Caco-2 (cell line): ENCODE measurements around the gene PLCH1. TPM values are rescaled to one million over a fixed set of nuclear protein-coding genes. Genes with fewer than 3 reads are reported as not detected.

Experiments used
- BruUV-seq: library from RNA; stranded (reverse); fragments of 400-500 nt; replicated peaks from 2 replicates; lab custom pipeline; 2021; lab: Mats Ljungman, UMichigan
- CTCF ChIA-PET: fragments of 300-600 bp; sonication (Branson Sonifier 250); formaldehyde crosslinking; loops from one replicate; lab custom pipeline; 2022; ENCODE audit warnings: antibody characterized with exemption; lab: Charles Lee
- POLR2A ChIA-PET: fragments of 300-600 bp; sonication (Branson Sonifier 250); formaldehyde crosslinking; loops from one replicate; lab custom pipeline; 2022; ENCODE audit warnings: antibody characterized with exemption; lab: Charles Lee
- DNase-seq, 2 experiments: peaks; one replicate each; pipeline versions ENCODE4 v3.0.0 to v3.0.0-alpha.2; 2020 to 2022
- H3K27me3 ChIP-seq: replicated peaks from 2 replicates; pipeline ENCODE4 v1.6.0; 2011; ENCODE audit warnings: low read length; ENCODE audit not compliant: control insufficient read depth, insufficient read depth
- H3K36me3 ChIP-seq: 2 replicates; pipeline ENCODE4 v1.5.1; 2011; ENCODE audit warnings: low read length; ENCODE audit not compliant: control insufficient read depth, insufficient read depth
- H3K4me1 ChIP-seq: fragments of 250-450 bp; sonication (Bioruptor Pico); 2 replicates; pipeline ENCODE4 v1.5.1; 2020; ENCODE audit warnings: mild to moderate bottlenecking
- H3K4me3 ChIP-seq: 2 replicates; pipeline ENCODE4 v1.5.1; 2011; ENCODE audit warnings: low read depth, mild to moderate bottlenecking, control low read depth, low read length
- H3K9me3 ChIP-seq: fragments of 250-450 bp; sonication (Bioruptor Pico); 2 replicates; pipeline ENCODE4 v1.5.1; 2020; ENCODE audit warnings: mild to moderate bottlenecking, moderate library complexity
- H3K27ac Mint-ChIP-seq: one replicate; pipeline ENCODE4 v1.8.0; 2022; ENCODE audit warnings: mixed read lengths; ENCODE audit not compliant: unreplicated experiment
- H3K27me3 Mint-ChIP-seq: one replicate; pipeline ENCODE4 v1.8.0; 2022; ENCODE audit warnings: mixed read lengths; ENCODE audit not compliant: insufficient read depth, unreplicated experiment
- H3K36me3 Mint-ChIP-seq: one replicate; pipeline ENCODE4 v1.8.0; 2022; ENCODE audit warnings: mild to moderate bottlenecking, mixed read lengths; ENCODE audit not compliant: insufficient read depth, unreplicated experiment
- H3K4me1 Mint-ChIP-seq: one replicate; pipeline ENCODE4 v1.8.0; 2022; ENCODE audit warnings: low read depth, mixed read lengths; ENCODE audit not compliant: unreplicated experiment
- H3K4me3 Mint-ChIP-seq: one replicate; pipeline ENCODE4 v1.8.0; 2022; ENCODE audit warnings: mild to moderate bottlenecking, moderate library complexity, mixed read lengths; ENCODE audit not compliant: unreplicated experiment
- H3K9me3 Mint-ChIP-seq: one replicate; pipeline ENCODE4 v1.8.0; 2022; ENCODE audit warnings: mixed read lengths; ENCODE audit not compliant: unreplicated experiment
- intact Hi-C: fragments of 100-400 bp; cut with micrococcal nuclease; formaldehyde crosslinking; loops from one replicate; pipeline ENCODE4 v1.10.0; 2022; ENCODE audit not compliant: unreplicated experiment
- total RNA-seq: library from RNA; stranded (reverse); gene quantifications from 2 replicates; pipeline ENCODE4 v1.2.3, GENCODE V29; 2022
- TF ChIP-seq, protein P1 (sequence below), 2 experiments: fragments of 200-600 bp in 1 of 2; IDR thresholded peaks; 1 replicate in 1 of 2; 2 replicates in 1 of 2; pipeline versions ENCODE4 v1.5.1 to v1.8.0; 2011 to 2022; ENCODE audit warnings: antibody characterized with exemption in 1 of 2, control low read depth in 1 of 2, inconsistent platforms in 1 of 2, low read depth in 1 of 2, low read length in 1 of 2, mild to moderate bottlenecking in 1 of 2, moderate library complexity in 1 of 2; ENCODE audit not compliant: insufficient read depth in 1 of 2, severe bottlenecking in 1 of 2, unreplicated experiment in 1 of 2

Gene PLCH1
- total RNA-seq, 1 experiment from 2014 or later, result 3.1 TPM

DNA sequence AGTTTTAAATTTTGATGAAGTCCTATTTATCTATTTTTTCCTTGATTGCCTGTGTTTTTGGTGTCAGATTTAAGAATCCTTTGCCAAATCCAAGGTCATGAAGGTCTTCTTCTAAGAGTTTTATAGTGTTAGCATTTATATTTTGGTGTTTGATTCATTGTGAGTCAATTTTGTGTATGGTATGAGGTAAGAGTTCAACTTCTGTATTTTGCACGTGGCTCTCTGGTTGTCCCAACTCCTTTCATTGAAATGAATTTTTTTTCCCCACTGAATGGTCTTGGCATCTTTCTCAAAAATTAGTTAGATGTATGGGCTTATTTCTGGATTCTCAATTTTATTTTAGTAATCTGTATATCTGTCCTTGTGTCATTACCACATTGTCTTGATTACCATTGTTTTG is 394.3 kb downstream of the PLCH1 start:
- no peaks in the 10 kb centered on the region for H3K4me1 ChIP-seq
- Mint-ChIP-seq H3K4me1 (no peaks in the 10 kb centered on the region), H3K27ac (no peak overlapping the region), H3K27me3 (peaks cover 3% of the 10 kb centered on the region), H3K4me3 (no peak overlapping the region), H3K9me3 (no peaks in the 10 kb centered on the region), H3K36me3 (no peaks in the 10 kb centered on the region)
- ChIA-PET CTCF (interaction anchor here (0.6 kb wide), 1 partner anchor 35 kb away, joined by 3 read pairs; no protein-coding TSS in a partner anchor), POLR2A (no interaction called here)
- TF ChIP-seq, protein P1, sequence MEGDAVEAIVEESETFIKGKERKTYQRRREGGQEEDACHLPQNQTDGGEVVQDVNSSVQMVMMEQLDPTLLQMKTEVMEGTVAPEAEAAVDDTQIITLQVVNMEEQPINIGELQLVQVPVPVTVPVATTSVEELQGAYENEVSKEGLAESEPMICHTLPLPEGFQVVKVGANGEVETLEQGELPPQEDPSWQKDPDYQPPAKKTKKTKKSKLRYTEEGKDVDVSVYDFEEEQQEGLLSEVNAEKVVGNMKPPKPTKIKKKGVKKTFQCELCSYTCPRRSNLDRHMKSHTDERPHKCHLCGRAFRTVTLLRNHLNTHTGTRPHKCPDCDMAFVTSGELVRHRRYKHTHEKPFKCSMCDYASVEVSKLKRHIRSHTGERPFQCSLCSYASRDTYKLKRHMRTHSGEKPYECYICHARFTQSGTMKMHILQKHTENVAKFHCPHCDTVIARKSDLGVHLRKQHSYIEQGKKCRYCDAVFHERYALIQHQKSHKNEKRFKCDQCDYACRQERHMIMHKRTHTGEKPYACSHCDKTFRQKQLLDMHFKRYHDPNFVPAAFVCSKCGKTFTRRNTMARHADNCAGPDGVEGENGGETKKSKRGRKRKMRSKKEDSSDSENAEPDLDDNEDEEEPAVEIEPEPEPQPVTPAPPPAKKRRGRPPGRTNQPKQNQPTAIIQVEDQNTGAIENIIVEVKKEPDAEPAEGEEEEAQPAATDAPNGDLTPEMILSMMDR (IDR thresholded peaks at IDR 0.05; ENCODE audit: insufficient read depth in 1 of 2, low read depth in 1 of 2, low read length in 1 of 2, severe bottlenecking in 1 of 2, unreplicated experiment in 1 of 2), result no peak
- BruUV-seq, result no TSS peak
- no peak for DNase-seq
- H3K9me3 ChIP-seq, result no peaks in the 10 kb centered on the region
- intact Hi-C loops, result loop anchor here (10.0 kb wide), 1 partner anchor 514 kb away; no protein-coding TSS in a partner anchor
- H3K27me3 ChIP-seq, result no peaks in the 10 kb centered on the region
- H3K36me3 ChIP-seq, result no peaks in the 10 kb centered on the region
- no peak overlapping the region for H3K4me3 ChIP-seq

- no peak for DNase-seq
- Mint-ChIP-seq H3K4me1 (no peaks in the 10 kb centered on the region), H3K9me3 (no peaks in the 10 kb centered on the region), H3K4me3 (no peak overlapping the region), H3K36me3 (no peaks in the 10 kb centered on the region), H3K27ac (no peak overlapping the region), H3K27me3 (peaks cover 3% of the 10 kb centered on the region)
- ChIA-PET CTCF (no interaction called here), POLR2A (no interaction called here)
- no TSS peak for BruUV-seq
- TF ChIP-seq, protein P1 (IDR thresholded peaks at IDR 0.05; ENCODE audit: insufficient read depth in 1 of 2, low read depth in 1 of 2, low read length in 1 of 2, severe bottlenecking in 1 of 2, unreplicated experiment in 1 of 2), result no peak
- H3K4me1 ChIP-seq, result no peaks in the 10 kb centered on the region
- H3K9me3 ChIP-seq, result no peaks in the 10 kb centered on the region
- H3K36me3 ChIP-seq, result no peaks in the 10 kb centered on the region
- intact Hi-C loops, result no loop called here
- no peak overlapping the region for H3K4me3 ChIP-seq
- no peaks in the 10 kb centered on the region for H3K27me3 ChIP-seq
These were observed 397.0 kb downstream of the PLCH1 start for GRCh38 chr3:155347901-155348300.

DNA sequence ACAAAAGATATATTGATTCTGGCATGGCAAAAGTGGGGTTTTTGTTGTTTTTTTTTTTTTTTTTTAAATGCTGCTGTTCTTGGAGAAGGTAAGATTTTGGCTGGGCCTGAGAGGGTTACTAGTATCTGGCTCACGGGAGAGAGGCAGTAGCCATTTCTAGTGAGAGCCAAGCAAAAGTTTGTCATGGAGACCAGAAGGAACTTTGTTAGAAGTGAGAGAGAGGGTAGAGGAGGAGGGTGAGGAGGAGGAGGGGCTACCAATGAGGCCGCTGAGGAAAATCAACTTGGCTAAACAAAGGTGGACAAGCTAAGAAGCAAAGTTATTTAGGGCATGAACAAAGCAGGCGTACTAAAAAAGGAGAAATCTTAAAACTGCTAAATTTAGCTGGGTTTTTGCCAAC is 402.5 kb downstream of the PLCH1 start:
- no peak for DNase-seq
- no TSS peak for BruUV-seq
- no peak overlapping the region for H3K4me3 ChIP-seq
- intact Hi-C loops, result no loop called here
- TF ChIP-seq, protein P1 (IDR thresholded peaks at IDR 0.05; ENCODE audit: insufficient read depth in 1 of 2, low read depth in 1 of 2, low read length in 1 of 2, severe bottlenecking in 1 of 2, unreplicated experiment in 1 of 2), result no peak
- no peak overlapping the region for H3K27ac Mint-ChIP-seq
- H3K27me3 ChIP-seq, result no peaks in the 10 kb centered on the region
- H3K36me3 ChIP-seq, result no peaks in the 10 kb centered on the region
- H3K4me3 Mint-ChIP-seq, result no peak overlapping the region
- no peaks in the 10 kb centered on the region for H3K9me3 Mint-ChIP-seq
- H3K36me3 Mint-ChIP-seq, result no peaks in the 10 kb centered on the region
- no peaks in the 10 kb centered on the region for H3K4me1 Mint-ChIP-seq
- ChIA-PET CTCF (no interaction called here), POLR2A (no interaction called here)
- no peaks in the 10 kb centered on the region for H3K9me3 ChIP-seq
- peaks cover 11% of the 10 kb centered on the region for H3K27me3 Mint-ChIP-seq
- no peaks in the 10 kb centered on the region for H3K4me1 ChIP-seq
